HepG2 (cell line): ENCODE data around the gene AMD1. TPM values are rescaled to one million over a fixed set of nuclear protein-coding genes. Genes with fewer than 3 reads are reported as not detected.
A peak's percentile ranks its signal among the peaks of the same experiment; 100 is the strongest.

ENCODE experiments used
- MAFG ChIP-seq: sonication (generic); formaldehyde crosslinking; IDR thresholded peaks from 2 replicates; pipeline ENCODE4 v1.5.1; 2020; ENCODE audit warnings: mild to moderate bottlenecking, missing genetic modification reagents
- MED13 ChIP-seq: sonication (generic); formaldehyde crosslinking; IDR thresholded peaks from 2 replicates; pipeline ENCODE4 v1.5.0; 2020; ENCODE audit warnings: missing genetic modification reagents
- THAP11 ChIP-seq: IDR thresholded peaks from 2 replicates; pipeline ENCODE4 v1.6.1; 2016; ENCODE audit warnings: missing biosample characterization, missing genetic modification reagents
- TMF1 ChIP-seq: sonication (generic); formaldehyde crosslinking; IDR thresholded peaks from 2 replicates; pipeline ENCODE4 v1.8.1; 2022; ENCODE audit warnings: low read depth, missing genetic modification reagents
- XRCC5 ChIP-seq: fragments of 200-400 bp; formaldehyde crosslinking; optimal IDR thresholded peaks from 2 replicates; pipeline ENCODE3; 2017; ENCODE audit warnings: mild to moderate bottlenecking, low read length
- YY1 ChIP-seq: IDR thresholded peaks from 2 replicates; pipeline ENCODE4 v1.6.1; 2011; ENCODE audit warnings: low read length, low read depth, moderate library complexity, mild to moderate bottlenecking; ENCODE audit not compliant: insufficient read depth, insufficient replicate concordance
- ZFP91 ChIP-seq: sonication (generic); formaldehyde crosslinking; IDR thresholded peaks from 2 replicates; pipeline ENCODE4 v1.9.0; 2022; ENCODE audit warnings: missing genetic modification reagents, mild to moderate bottlenecking, borderline replicate concordance
- ZNF329 ChIP-seq: sonication (generic); formaldehyde crosslinking; IDR thresholded peaks from 2 replicates; pipeline ENCODE4 v1.9.0; 2021; ENCODE audit warnings: low read depth, mild to moderate bottlenecking, missing genetic modification reagents
- ZNF644 ChIP-seq: IDR thresholded peaks from 2 replicates; pipeline ENCODE4 v1.6.1; 2016; ENCODE audit warnings: low read depth
- ZNF646 ChIP-seq: sonication (generic); formaldehyde crosslinking; IDR thresholded peaks from 2 replicates; pipeline ENCODE4 v1.9.0; 2021; ENCODE audit warnings: mild to moderate bottlenecking, missing genetic modification reagents
- ZNF703 ChIP-seq: sonication (generic); formaldehyde crosslinking; IDR thresholded peaks from 2 replicates; pipeline ENCODE4 v1.5.1; 2020; ENCODE audit warnings: missing genetic modification reagents, mild to moderate bottlenecking, moderate library complexity, borderline replicate concordance
- ZSCAN22 ChIP-seq: sonication (generic); formaldehyde crosslinking; IDR thresholded peaks from 2 replicates; pipeline ENCODE4 v1.4.0; 2020; ENCODE audit warnings: mild to moderate bottlenecking, missing genetic modification reagents
- polyA plus RNA-seq, 8 experiments: library from polyadenylated mRNA; depleted of rRNA in 3 of 8; stranded (reverse) in 7 of 8; unstranded in 1 of 8; fragments of >200 nt; fragmentation: Illumina TruSeq in 4 of 8; extraction: Trizol in 4 of 8; gene quantifications; 2 replicates each; pipeline versions ENCODE4 v1.2.1 to v1.2.3, GENCODE V29; 2011 to 2016; ENCODE audit warnings: low read depth in 4 of 8, missing spikeins in 1 of 8, mixed read lengths in 1 of 8; ENCODE audit not compliant: insufficient read depth in 1 of 8
- total RNA-seq, 5 experiments: library from RNA; depleted of rRNA; stranded (reverse); fragments of >200 nt; fragmentation: Illumina TruSeq; extraction: Trizol; gene quantifications; 2 replicates each; pipeline ENCODE4 v1.2.3, GENCODE V29; 2016; ENCODE audit warnings: low read depth in 1 of 5
- TF ChIP-seq, protein P1 (sequence below): sonication (generic); formaldehyde crosslinking; IDR thresholded peaks from 2 replicates; pipeline ENCODE4 v1.4.0; 2020; ENCODE audit warnings: missing genetic modification reagents, mild to moderate bottlenecking, borderline replicate concordance
- TF ChIP-seq, protein P2 (sequence below): sonication (generic); formaldehyde crosslinking; IDR thresholded peaks from 2 replicates; pipeline ENCODE4 v1.8.1; 2023; ENCODE audit warnings: mild to moderate bottlenecking, moderate library complexity, missing genetic modification reagents
- TF ChIP-seq, protein P3 (sequence below): sonication (generic); formaldehyde crosslinking; IDR thresholded peaks from 2 replicates; pipeline ENCODE4 v1.4.0; 2020; ENCODE audit warnings: missing genetic modification reagents

AMD1 gene
- total and polyA plus RNA-seq, 2 of the 13 experiments (the other 11 are each of a cell fraction or from before 2014, with no cell fraction given): 108 to 123 TPM

- TF ChIP-seq, protein P1, sequence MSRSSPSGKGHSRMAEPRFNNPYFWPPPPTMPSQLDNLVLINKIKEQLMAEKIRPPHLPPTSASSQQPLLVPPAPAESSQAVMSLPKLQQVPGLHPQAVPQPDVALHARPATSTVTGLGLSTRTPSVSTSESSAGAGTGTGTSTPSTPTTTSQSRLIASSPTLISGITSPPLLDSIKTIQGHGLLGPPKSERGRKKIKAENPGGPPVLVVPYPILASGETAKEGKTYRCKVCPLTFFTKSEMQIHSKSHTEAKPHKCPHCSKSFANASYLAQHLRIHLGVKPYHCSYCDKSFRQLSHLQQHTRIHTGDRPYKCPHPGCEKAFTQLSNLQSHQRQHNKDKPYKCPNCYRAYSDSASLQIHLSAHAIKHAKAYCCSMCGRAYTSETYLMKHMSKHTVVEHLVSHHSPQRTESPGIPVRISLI (CRISPR knock-in tag): 0 out of 2 replicates have a peak, but pooled peaks have one; percentile 27
- TF ChIP-seq ZNF329 (CRISPR knock-in tag): 0 out of 2 replicates have a peak, but pooled peaks have one; percentile 22
- no peak for TF ChIP-seq ZNF646 (CRISPR knock-in tag)
- no peak for TF ChIP-seq ZSCAN22 (CRISPR knock-in tag)
- TF ChIP-seq MAFG (CRISPR knock-in tag): no peak
- TF ChIP-seq XRCC5: no peak
- TF ChIP-seq, protein P2, sequence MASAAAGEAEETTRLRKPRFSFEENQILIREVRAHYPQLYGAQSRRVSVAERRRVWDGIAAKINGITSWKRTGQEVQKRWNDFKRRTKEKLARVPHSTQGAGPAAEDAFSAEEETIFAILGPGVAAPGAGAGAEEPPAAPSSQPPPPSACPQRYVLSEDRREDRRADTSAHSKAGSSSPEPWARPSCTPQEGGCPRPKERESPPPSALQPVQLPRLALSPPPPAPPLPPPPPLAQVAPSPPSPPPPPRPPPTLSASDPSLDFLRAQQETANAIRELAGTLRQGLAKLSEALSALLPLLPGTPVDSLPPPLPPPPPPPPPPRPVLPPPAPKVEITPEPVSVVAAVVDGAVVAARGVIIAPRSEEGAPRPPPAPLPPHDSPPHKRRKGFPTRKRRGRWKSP (CRISPR knock-in tag): peak; percentile 64; the same call in 1 of the 2 replicates
- 0 out of 2 replicates have a peak, but pooled peaks have one; percentile 26 for TF ChIP-seq ZNF644 (CRISPR knock-in tag)
- TF ChIP-seq MED13 (CRISPR knock-in tag): peak; percentile 36; the same call in 1 of the 2 replicates
- peak; percentile 70 for TF ChIP-seq ZNF703 (CRISPR knock-in tag)
- TF ChIP-seq ZFP91 (CRISPR knock-in tag): peak; percentile 69
- peak; percentile 37 for TF ChIP-seq YY1
- TF ChIP-seq TMF1 (CRISPR knock-in tag): no peak
- TF ChIP-seq THAP11: peak; percentile 10; the same call in 1 of the 2 replicates
- TF ChIP-seq, protein P3, sequence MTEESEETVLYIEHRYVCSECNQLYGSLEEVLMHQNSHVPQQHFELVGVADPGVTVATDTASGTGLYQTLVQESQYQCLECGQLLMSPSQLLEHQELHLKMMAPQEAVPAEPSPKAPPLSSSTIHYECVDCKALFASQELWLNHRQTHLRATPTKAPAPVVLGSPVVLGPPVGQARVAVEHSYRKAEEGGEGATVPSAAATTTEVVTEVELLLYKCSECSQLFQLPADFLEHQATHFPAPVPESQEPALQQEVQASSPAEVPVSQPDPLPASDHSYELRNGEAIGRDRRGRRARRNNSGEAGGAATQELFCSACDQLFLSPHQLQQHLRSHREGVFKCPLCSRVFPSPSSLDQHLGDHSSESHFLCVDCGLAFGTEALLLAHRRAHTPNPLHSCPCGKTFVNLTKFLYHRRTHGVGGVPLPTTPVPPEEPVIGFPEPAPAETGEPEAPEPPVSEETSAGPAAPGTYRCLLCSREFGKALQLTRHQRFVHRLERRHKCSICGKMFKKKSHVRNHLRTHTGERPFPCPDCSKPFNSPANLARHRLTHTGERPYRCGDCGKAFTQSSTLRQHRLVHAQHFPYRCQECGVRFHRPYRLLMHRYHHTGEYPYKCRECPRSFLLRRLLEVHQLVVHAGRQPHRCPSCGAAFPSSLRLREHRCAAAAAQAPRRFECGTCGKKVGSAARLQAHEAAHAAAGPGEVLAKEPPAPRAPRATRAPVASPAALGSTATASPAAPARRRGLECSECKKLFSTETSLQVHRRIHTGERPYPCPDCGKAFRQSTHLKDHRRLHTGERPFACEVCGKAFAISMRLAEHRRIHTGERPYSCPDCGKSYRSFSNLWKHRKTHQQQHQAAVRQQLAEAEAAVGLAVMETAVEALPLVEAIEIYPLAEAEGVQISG (CRISPR knock-in tag): peak; percentile 48; the same call in 1 of the 2 replicates
These were observed 1.7 kb downstream of the AMD1 start (continued) for GRCh38 chr6:110876170-110876773.
